HepG2 (cell line): ENCODE measurements around the gene MARK4. TPM values are rescaled to one million over a fixed set of nuclear protein-coding genes. Genes with fewer than 3 reads are reported as not detected.

ENCODE experiments used
- ATAC-seq: fragments of 200-7000 bp; cut with Tn5 transposase; 3 replicates; pipeline ENCODE4 v1.9.1; 2020; ENCODE audit warnings: mild to moderate bottlenecking, moderate library complexity
- BruUV-seq: library from RNA; stranded (reverse); fragments of 400-500 nt; replicated peaks from 2 replicates; lab custom pipeline; 2021; lab: Mats Ljungman, UMichigan
- CTCF ChIA-PET: fragments of 300-600 bp; formaldehyde crosslinking; extraction: SDS; loops from one replicate; lab custom pipeline; 2021; ENCODE audit warnings: low total read pairs, inconsistent platforms, low intra/inter-chr PET ratio; lab: Yijun Ruan, JAX
- POLR2A ChIA-PET: fragments of 350-600 bp; sonication (Branson Sonifier 250); formaldehyde crosslinking; loops from one replicate; lab custom pipeline; 2020; ENCODE audit warnings: antibody characterized with exemption, inconsistent platforms; lab: Yijun Ruan, JAX
- DNase-seq: peaks from one replicate; pipeline ENCODE4 v3.0.0-alpha.2; 2015; ENCODE audit warnings: low spot score
- FAIRE-seq: peaks from 3 replicates; lab custom pipeline; 2011; peaks lifted over from hg19 to GRCh38; lab: Jason Lieb, UNC
- H2AFZ ChIP-seq: one replicate; pipeline ENCODE4 v1.6.1; 2011; ENCODE audit warnings: low read length, inconsistent platforms
- H3K27ac ChIP-seq: fragments of 300-600 bp; 3 replicates; pipeline ENCODE4 v1.8.0; 2011; ENCODE audit warnings: mixed run types, mild to moderate bottlenecking, mixed read lengths, low read length, inconsistent platforms; ENCODE audit not compliant: insufficient read depth; ENCODE audit errors: extremely low read length
- H3K27me3 ChIP-seq, 2 experiments: fragments of 200-600 bp in 1 of 2; 2 replicates in 1 of 2; 3 replicates in 1 of 2; pipeline versions ENCODE4 v1.6.0 to v1.8.0; 2011; ENCODE audit warnings: low read length in 2 of 2, mild to moderate bottlenecking in 2 of 2, moderate library complexity in 2 of 2, inconsistent platforms in 1 of 2; ENCODE audit not compliant: insufficient read depth in 2 of 2, control insufficient read depth in 1 of 2
- H3K36me3 ChIP-seq, 2 experiments: fragments of 200-600 bp in 1 of 2; replicated peaks in 1 of 2; 2 replicates in 1 of 2; 3 replicates in 1 of 2; pipeline versions ENCODE4 v1.5.1 to v1.8.0; 2011; ENCODE audit warnings: low read length in 2 of 2, inconsistent platforms in 1 of 2; ENCODE audit not compliant: insufficient read depth in 2 of 2, control insufficient read depth in 1 of 2
- H3K4me1 ChIP-seq: 2 replicates; pipeline ENCODE4 v1.5.1; 2012; ENCODE audit warnings: low read length, inconsistent platforms; ENCODE audit not compliant: insufficient read depth
- H3K4me2 ChIP-seq: 2 replicates; pipeline ENCODE4 v1.6.0; 2011; ENCODE audit warnings: low read depth, low read length, inconsistent platforms
- H3K4me3 ChIP-seq, 3 experiments: fragments of 200-600 bp in 1 of 3; sonication (generic), shearing (Covaris generic) in 1 of 3; replicated peaks in 1 of 3; 2 replicates each; pipeline ENCODE4 v1.5.1; 2011 to 2016; ENCODE audit warnings: low read length in 3 of 3, inconsistent platforms in 2 of 3, low read depth in 2 of 3, mild to moderate bottlenecking in 2 of 3, control low read depth in 1 of 3, mixed read lengths in 1 of 3; ENCODE audit not compliant: insufficient read depth in 1 of 3
- H3K79me2 ChIP-seq: one replicate; pipeline ENCODE4 v1.6.1; 2011; ENCODE audit warnings: low read length, inconsistent platforms; ENCODE audit not compliant: insufficient read depth
- H3K9ac ChIP-seq: 2 replicates; pipeline ENCODE4 v1.6.0; 2011; ENCODE audit warnings: mild to moderate bottlenecking, low read depth, low read length, inconsistent platforms; ENCODE audit not compliant: insufficient read depth
- H3K9me3 ChIP-seq: 2 replicates; pipeline ENCODE4 v1.5.1; 2012; ENCODE audit warnings: mild to moderate bottlenecking, low read length
- H4K20me1 ChIP-seq: 2 replicates; pipeline ENCODE4 v1.6.0; 2011; ENCODE audit warnings: inconsistent platforms, mild to moderate bottlenecking, low read length, moderate library complexity; ENCODE audit not compliant: insufficient read depth
- HMGA1 ChIP-seq: sonication (generic); formaldehyde crosslinking; conservative IDR thresholded peaks from 2 replicates; pipeline ENCODE4 v1.4.0; 2020; ENCODE audit warnings: missing genetic modification reagents
- KDM3A ChIP-seq: IDR thresholded peaks from 2 replicates; pipeline ENCODE4 v1.6.1; 2018; ENCODE audit warnings: low read depth, missing compliant biosample characterization
- NFYB ChIP-seq: sonication (generic); formaldehyde crosslinking; IDR thresholded peaks from 2 replicates; pipeline ENCODE4 v1.4.0; 2020; ENCODE audit warnings: missing genetic modification reagents
- RBM22 ChIP-seq: fragments of 200-400 bp; formaldehyde crosslinking; optimal IDR thresholded peaks from 2 replicates; pipeline ENCODE3; 2017; ENCODE audit warnings: mild to moderate bottlenecking, low read length, moderate library complexity
- SKI ChIP-seq: fragments of 450-650 bp; IDR thresholded peaks from one replicate; pipeline ENCODE4 v1.6.1; 2018; ENCODE audit warnings: mild to moderate bottlenecking; ENCODE audit not compliant: partially characterized antibody
- SYNCRIP ChIP-seq: fragments of 200-400 bp; formaldehyde crosslinking; IDR thresholded peaks from 2 replicates; pipeline ENCODE4 v1.6.1; 2018; ENCODE audit warnings: mild to moderate bottlenecking, low read depth, low read length; ENCODE audit not compliant: insufficient read depth
- TBP ChIP-seq: sonication (generic); formaldehyde crosslinking; IDR thresholded peaks from 2 replicates; pipeline ENCODE4 v1.5.0; 2020; ENCODE audit warnings: missing genetic modification reagents
- ZBTB2 ChIP-seq: sonication (generic); formaldehyde crosslinking; IDR thresholded peaks from 2 replicates; pipeline ENCODE4 v1.8.0; 2022; ENCODE audit warnings: low read depth, missing genetic modification reagents
- ZBTB44 ChIP-seq: sonication (generic); formaldehyde crosslinking; IDR thresholded peaks from 2 replicates; pipeline ENCODE4 v1.4.0; 2020; ENCODE audit warnings: missing genetic modification reagents
- ZMYM2 ChIP-seq: sonication (generic); formaldehyde crosslinking; IDR thresholded peaks from 2 replicates; pipeline ENCODE4 v1.8.0; 2022; ENCODE audit warnings: mild to moderate bottlenecking, missing genetic modification reagents
- ZNF383 ChIP-seq: sonication (generic); formaldehyde crosslinking; IDR thresholded peaks from 2 replicates; pipeline ENCODE4 v1.4.0; 2020; ENCODE audit warnings: missing genetic modification reagents, mild to moderate bottlenecking, borderline replicate concordance
- WGBS: methylation state at CpG from one replicate; pipeline ENCODE4 v1.1.6; 2017; ENCODE audit warnings: low lambda C conversion rate; 5-methylcytosine and 5-hydroxymethylcytosine counted together
- in situ Hi-C: cut with HindIII; loops from 2 replicates; pipeline ENCODE4 v1.10.0; 2017; ENCODE audit warnings: low pct_unique_long_range_greater_than_20kb; ENCODE audit not compliant: extremely low pct_ligation_motif_present
- intact Hi-C: fragments of 100-400 bp; cut with micrococcal nuclease; formaldehyde crosslinking; loops from one replicate; pipeline ENCODE4 v1.10.0; 2022; ENCODE audit not compliant: unreplicated experiment
- polyA plus RNA-seq, 8 experiments: library from polyadenylated mRNA; depleted of rRNA in 3 of 8; stranded (reverse) in 7 of 8; unstranded in 1 of 8; fragments of >200 nt; fragmentation: Illumina TruSeq in 4 of 8; extraction: Trizol in 4 of 8; gene quantifications; 2 replicates each; pipeline versions ENCODE4 v1.2.1 to v1.2.3, GENCODE V29; 2011 to 2016; ENCODE audit warnings: low read depth in 4 of 8, missing spikeins in 1 of 8, mixed read lengths in 1 of 8; ENCODE audit not compliant: insufficient read depth in 1 of 8
- total RNA-seq, 5 experiments: library from RNA; depleted of rRNA; stranded (reverse); fragments of >200 nt; fragmentation: Illumina TruSeq; extraction: Trizol; gene quantifications; 2 replicates each; pipeline ENCODE4 v1.2.3, GENCODE V29; 2016; ENCODE audit warnings: low read depth in 1 of 5
- TF ChIP-seq, protein P1 (sequence below): sonication (generic); formaldehyde crosslinking; IDR thresholded peaks from 2 replicates; pipeline ENCODE4 v1.4.0; 2020; ENCODE audit warnings: mild to moderate bottlenecking, low read depth, missing genetic modification reagents

The MARK4 gene
- total and polyA plus RNA-seq, 2 of the 13 experiments (the other 11 are each of a cell fraction or from before 2014, with no cell fraction given) = 7.0 to 12.2 TPM

DNA sequence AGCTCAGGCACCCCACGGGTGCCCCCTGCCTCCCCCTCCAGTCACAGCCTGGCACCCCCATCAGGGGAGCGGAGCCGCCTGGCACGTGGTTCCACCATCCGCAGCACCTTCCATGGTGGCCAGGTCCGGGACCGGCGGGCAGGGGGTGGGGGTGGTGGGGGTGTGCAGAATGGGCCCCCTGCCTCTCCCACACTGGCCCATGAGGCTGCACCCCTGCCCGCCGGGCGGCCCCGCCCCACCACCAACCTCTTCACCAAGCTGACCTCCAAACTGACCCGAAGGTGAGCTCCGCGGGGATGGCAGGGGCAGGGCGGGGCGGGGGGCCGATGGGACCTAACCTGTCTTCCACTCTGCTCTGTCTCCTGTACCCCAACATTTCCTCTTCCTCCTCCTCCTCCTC lies 46.6 kb downstream of the MARK4 start:
- Histone ChIP-seq H4K20me1 (no peaks in the 10 kb centered on the region), H3K9ac (no peak overlapping the region), H3K27me3 (no peaks in the 10 kb centered on the region), H3K4me1 (peaks cover 10% of the 10 kb centered on the region; the same call in 1 of the 2 replicates), H3K4me2 (no peak overlapping the region), H3K9me3 (no peaks in the 10 kb centered on the region), H2AFZ (no peak overlapping the region), H3K79me2 (no peaks in the 10 kb centered on the region), H3K4me3 (no peak overlapping the region), H3K27ac (no peak overlapping the region), H3K36me3 (peaks cover 6 to 25% of the 10 kb centered on the region in 2 experiments; a peak in 4 of 5 replicates)
- ATAC-seq (no peak), FAIRE-seq (no peak), DNase-seq (no peak)
- in situ Hi-C loops (no loop called here), intact Hi-C loops (no loop called here)
- TF ChIP-seq HMGA1 (CRISPR knock-in tag) (no peak), NFYB (CRISPR knock-in tag) (no peak), ZMYM2 (CRISPR knock-in tag) (no peak), KDM3A (CRISPR knock-in tag) (no peak), TBP (CRISPR knock-in tag) (no peak), SKI (no peak), SYNCRIP (no peak), ZBTB44 (CRISPR knock-in tag) (no peak), ZNF383 (no peak), RBM22 (no peak), ZBTB2 (no peak)
- TF ChIP-seq, protein P1, sequence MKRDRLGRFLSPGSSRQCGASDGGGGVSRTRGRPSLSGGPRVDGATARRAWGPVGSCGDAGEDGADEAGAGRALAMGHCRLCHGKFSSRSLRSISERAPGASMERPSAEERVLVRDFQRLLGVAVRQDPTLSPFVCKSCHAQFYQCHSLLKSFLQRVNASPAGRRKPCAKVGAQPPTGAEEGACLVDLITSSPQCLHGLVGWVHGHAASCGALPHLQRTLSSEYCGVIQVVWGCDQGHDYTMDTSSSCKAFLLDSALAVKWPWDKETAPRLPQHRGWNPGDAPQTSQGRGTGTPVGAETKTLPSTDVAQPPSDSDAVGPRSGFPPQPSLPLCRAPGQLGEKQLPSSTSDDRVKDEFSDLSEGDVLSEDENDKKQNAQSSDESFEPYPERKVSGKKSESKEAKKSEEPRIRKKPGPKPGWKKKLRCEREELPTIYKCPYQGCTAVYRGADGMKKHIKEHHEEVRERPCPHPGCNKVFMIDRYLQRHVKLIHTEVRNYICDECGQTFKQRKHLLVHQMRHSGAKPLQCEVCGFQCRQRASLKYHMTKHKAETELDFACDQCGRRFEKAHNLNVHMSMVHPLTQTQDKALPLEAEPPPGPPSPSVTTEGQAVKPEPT (CRISPR knock-in tag) = no peak
- ChIA-PET CTCF (no interaction called here), POLR2A (no interaction called here)
- BruUV-seq = no TSS peak
- WGBS = 96% methylated on average over 6 of the region's 18 CpGs
